RWPE2 (cell line): ENCODE data around the gene SPPL3.

ENCODE experiments used
- ATAC-seq: fragments of 200-7000 bp; cut with Tn5 transposase; 3 replicates; pipeline ENCODE4 v1.9.1; 2021; ENCODE audit warnings: low read depth
- DNase-seq: peaks from one replicate; pipeline ENCODE4 v3.0.0-alpha.2; 2020; ENCODE audit warnings: low spot score
- H3K27ac ChIP-seq: fragments of 450-650 bp; 2 replicates; pipeline ENCODE4 v1.5.1; 2017; ENCODE audit warnings: mild to moderate bottlenecking; ENCODE audit not compliant: poor library complexity, severe bottlenecking
- H3K27me3 ChIP-seq: fragments of 250-450 bp; sonication (Bioruptor Pico); 2 replicates; pipeline ENCODE4 v1.5.1; 2021; ENCODE audit warnings: mild to moderate bottlenecking, moderate library complexity; ENCODE audit not compliant: insufficient read depth, poor library complexity, severe bottlenecking
- H3K36me3 ChIP-seq: fragments of 250-450 bp; sonication (Bioruptor Pico); 2 replicates; pipeline ENCODE4 v1.5.1; 2020; ENCODE audit warnings: low read depth, mild to moderate bottlenecking, moderate library complexity
- H3K4me1 ChIP-seq: fragments of 250-450 bp; sonication (Bioruptor Pico); 2 replicates; pipeline ENCODE4 v1.5.1; 2021; ENCODE audit warnings: mild to moderate bottlenecking, moderate library complexity; ENCODE audit not compliant: insufficient read depth, poor library complexity, severe bottlenecking
- H3K4me3 ChIP-seq: fragments of 250-450 bp; sonication (Bioruptor Pico); 2 replicates; pipeline ENCODE4 v1.5.1; 2021; ENCODE audit warnings: mild to moderate bottlenecking, moderate library complexity; ENCODE audit not compliant: severe bottlenecking
- H3K9me3 ChIP-seq: fragments of 250-450 bp; sonication (Bioruptor Pico); 2 replicates; pipeline ENCODE4 v1.5.1; 2021; ENCODE audit warnings: mild to moderate bottlenecking, moderate library complexity; ENCODE audit not compliant: severe bottlenecking
- CTCF ChIP-seq: fragments of 450-650 bp; IDR thresholded peaks from one replicate; pipeline ENCODE4 v1.5.1; 2017; ENCODE audit warnings: mild to moderate bottlenecking, moderate library complexity; ENCODE audit not compliant: poor library complexity, severe bottlenecking

The SPPL3 gene

DNA sequence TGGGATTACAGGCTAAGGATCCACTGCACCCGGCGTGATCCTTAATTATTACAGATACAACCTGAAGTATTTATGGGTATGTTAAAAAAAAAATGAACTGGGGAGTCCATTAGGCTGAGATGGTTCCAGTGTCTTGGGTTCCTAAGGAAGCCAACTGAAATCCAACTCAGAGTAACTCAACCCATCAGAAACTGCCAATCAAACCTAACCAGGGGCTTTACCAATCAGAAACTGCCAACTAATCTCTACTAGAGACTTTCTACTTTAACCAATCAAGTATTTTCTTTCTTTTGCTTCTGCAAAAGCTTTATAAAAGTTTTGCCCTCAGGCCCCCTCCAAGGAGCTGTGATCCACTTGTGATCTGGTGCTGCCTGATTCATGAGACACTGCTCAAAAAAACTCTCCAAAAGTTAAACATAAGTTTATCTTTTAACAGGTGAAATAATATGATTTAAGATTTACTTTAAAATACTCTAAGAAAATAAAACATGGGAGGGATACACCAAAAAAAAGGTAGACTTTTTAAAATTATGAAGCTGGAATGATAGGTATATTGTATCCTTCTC lies 90.5 kb downstream of the SPPL3 start:
- TF ChIP-seq CTCF: no peak
- H3K27me3 ChIP-seq: no peaks in the 10 kb centered on the region
- no peak overlapping the region for H3K27ac ChIP-seq
- no peak for ATAC-seq
- H3K36me3 ChIP-seq: peaks cover 9% of the 10 kb centered on the region
- H3K4me3 ChIP-seq: no peak overlapping the region
- no peaks in the 10 kb centered on the region for H3K9me3 ChIP-seq
- no peak for DNase-seq
- H3K4me1 ChIP-seq: no peaks in the 10 kb centered on the region

GRCh38 chr12:120810021-120810420 lies 94.1 kb downstream of the SPPL3 start:
- ATAC-seq (no peak), DNase-seq (no peak)
- H3K4me1 ChIP-seq: no peaks in the 10 kb centered on the region
- no peak for TF ChIP-seq CTCF
- no peak overlapping the region for H3K27ac ChIP-seq
- peaks cover 13% of the 10 kb centered on the region for H3K36me3 ChIP-seq
- H3K9me3 ChIP-seq: peaks cover 1% of the 10 kb centered on the region
- no peaks in the 10 kb centered on the region for H3K27me3 ChIP-seq
- no peak overlapping the region for H3K4me3 ChIP-seq

- no peak overlapping the region for H3K4me3 ChIP-seq
- H3K36me3 ChIP-seq: peaks cover 6% of the 10 kb centered on the region; the same call in 1 of the 2 replicates
- ATAC-seq (no peak), DNase-seq (no peak)
- no peaks in the 10 kb centered on the region for H3K27me3 ChIP-seq
- no peaks in the 10 kb centered on the region for H3K4me1 ChIP-seq
- no peak overlapping the region for H3K27ac ChIP-seq
- no peak for TF ChIP-seq CTCF
- peaks cover 1% of the 10 kb centered on the region for H3K9me3 ChIP-seq
Observed at GRCh38 chr12:120804428-120804827, 99.7 kb downstream of the SPPL3 start.

- no peak for ATAC-seq
- Histone ChIP-seq H3K4me3 (no peak overlapping the region), H3K27ac (no peak overlapping the region), H3K27me3 (no peaks in the 10 kb centered on the region), H3K9me3 (peaks cover 4% of the 10 kb centered on the region), H3K4me1 (no peaks in the 10 kb centered on the region), H3K36me3 (no peaks in the 10 kb centered on the region; the same call in 1 of the 2 replicates)
- no peak for TF ChIP-seq CTCF
- no peak for DNase-seq
Observed at GRCh38 chr12:120801146-120801545, 103.0 kb downstream of the SPPL3 start.

DNA sequence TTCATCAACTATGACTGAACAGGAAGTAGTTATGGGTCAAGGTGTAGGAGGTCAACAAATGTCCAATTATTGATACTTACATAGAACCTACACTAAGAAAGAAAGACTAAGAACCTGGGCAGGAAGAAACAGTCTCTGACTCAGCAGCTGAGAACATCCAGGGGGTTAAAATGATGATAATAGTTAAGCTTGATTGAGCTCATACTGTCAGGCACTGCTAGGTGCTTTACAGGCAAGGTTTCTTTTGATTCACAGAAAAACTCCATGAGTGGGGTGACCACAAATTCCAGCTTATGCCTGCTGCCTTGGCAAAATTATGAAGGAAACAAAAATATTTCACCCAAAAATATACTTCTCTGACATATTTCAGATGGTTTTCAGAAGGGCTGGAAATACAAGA lies 103.5 kb downstream of the SPPL3 start:
- ATAC-seq (0 out of 3 replicates have a peak, but pooled peaks have one; percentile 25), DNase-seq (no peak)
- TF ChIP-seq CTCF: no peak
- H3K36me3 ChIP-seq: peaks cover 2% of the 10 kb centered on the region; the same call in 1 of the 2 replicates
- H3K4me1 ChIP-seq: no peaks in the 10 kb centered on the region
- H3K27ac ChIP-seq: no peak overlapping the region
- no peaks in the 10 kb centered on the region for H3K27me3 ChIP-seq
- H3K9me3 ChIP-seq: peaks cover 9% of the 10 kb centered on the region
- H3K4me3 ChIP-seq: no peak overlapping the region
